Activated naive CD4-positive, alpha-beta T cell (primary cell): Measurements from ENCODE around the gene KLRG1.

ENCODE experiments used
- DNase-seq, 4 experiments: peaks; one replicate each; lab custom pipeline; 2025; lab: John Stamatoyannopoulos, UW

The KLRG1 gene

DNA sequence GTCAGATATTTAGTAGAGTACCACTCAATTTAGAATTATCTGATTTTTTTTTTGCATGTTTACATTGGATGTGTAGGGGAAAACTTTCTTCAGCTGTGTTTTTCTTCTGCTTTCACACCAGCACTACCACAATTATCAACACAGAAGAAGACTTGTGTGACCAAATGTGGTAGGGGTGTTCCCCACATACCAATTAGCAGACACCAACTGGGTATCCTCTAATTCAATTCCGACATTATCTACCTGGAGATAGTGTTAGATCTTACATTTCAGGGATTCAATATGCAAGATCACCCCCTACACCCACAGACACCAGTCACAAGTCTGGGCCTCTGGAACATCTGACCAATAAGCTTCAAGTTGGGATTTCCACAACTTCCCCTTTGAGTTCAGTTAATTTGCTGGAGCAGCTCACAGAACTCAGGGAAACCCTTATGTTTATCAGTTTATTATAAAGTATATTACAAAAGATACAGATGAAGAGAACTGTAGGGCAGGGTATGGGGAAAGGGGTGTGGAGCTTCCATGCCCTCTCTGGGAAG, 4.1 kb upstream of the KLRG1 start:
- no peak for DNase-seq

DNA sequence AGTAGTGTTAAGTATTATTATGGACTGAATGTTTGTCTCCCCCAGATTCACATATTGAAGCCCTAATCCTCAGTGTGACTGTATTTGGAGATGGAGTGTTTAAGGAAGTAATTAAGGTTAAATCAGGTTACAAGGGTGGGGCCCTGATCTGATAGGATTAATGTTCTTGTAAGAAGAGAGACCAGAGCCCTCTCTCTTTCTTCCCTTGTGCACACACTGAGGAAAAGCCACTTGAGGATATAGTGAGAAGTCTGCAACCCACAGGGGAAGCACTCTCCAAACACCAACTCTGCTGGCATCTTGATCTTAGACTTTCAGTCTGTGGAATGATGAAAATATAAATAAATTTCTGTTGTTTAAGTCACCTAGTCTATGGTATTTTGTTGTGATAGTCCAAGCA, 2.2 kb upstream of the KLRG1 start:
- no peak for DNase-seq

- no peak for DNase-seq
Measured at GRCh38 chr12:8987685-8988084, 1.7 kb upstream of the KLRG1 start.

DNA sequence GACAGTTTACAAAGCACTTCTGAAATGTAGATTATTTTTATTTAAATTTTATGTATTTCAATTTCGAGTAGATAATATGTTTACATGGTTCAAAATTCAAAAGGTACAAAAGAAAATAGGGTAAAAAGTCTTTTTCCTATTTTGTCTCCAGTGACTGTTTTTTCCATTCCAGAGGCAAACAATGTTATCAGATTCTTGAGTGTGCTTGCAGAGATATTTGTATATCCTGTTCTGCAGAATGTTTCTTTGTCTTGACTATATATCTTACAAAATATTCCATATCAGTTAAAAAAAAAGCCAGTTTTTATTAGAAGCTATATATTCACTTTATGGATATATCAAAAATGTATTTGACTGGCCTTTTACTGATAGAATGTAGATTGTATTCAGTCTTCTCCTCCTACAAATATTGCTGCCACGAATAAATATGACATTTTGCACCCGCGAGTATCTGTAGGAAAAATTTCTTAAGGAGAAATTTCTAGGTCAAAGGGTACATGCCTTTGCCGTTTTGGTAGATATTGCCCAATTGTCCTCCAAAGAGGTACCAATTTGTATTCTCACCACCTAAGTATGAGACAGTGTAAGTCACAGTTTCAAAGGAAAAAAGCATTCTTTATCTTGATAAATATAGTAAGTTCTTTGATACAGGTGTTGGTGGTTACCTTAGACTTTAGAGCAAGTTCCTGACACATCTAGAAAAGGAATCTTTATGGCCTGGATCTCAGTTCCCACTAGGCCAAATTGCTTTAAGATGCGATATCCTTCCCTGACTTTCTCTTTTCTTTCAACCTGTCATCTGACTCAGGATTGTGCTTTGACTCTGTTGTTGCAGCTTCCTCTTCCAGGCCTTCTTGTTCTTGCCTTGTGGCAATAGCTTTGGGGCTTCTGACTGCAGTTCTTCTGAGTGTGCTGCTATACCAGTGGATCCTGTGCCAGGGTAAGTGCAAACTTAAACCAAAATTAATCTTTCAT, 2.3 kb downstream of the KLRG1 start:
- no peak for DNase-seq

GRCh38 chr12:8993827-8994226, 4.5 kb downstream of the KLRG1 start:
- DNase-seq: no peak

DNA sequence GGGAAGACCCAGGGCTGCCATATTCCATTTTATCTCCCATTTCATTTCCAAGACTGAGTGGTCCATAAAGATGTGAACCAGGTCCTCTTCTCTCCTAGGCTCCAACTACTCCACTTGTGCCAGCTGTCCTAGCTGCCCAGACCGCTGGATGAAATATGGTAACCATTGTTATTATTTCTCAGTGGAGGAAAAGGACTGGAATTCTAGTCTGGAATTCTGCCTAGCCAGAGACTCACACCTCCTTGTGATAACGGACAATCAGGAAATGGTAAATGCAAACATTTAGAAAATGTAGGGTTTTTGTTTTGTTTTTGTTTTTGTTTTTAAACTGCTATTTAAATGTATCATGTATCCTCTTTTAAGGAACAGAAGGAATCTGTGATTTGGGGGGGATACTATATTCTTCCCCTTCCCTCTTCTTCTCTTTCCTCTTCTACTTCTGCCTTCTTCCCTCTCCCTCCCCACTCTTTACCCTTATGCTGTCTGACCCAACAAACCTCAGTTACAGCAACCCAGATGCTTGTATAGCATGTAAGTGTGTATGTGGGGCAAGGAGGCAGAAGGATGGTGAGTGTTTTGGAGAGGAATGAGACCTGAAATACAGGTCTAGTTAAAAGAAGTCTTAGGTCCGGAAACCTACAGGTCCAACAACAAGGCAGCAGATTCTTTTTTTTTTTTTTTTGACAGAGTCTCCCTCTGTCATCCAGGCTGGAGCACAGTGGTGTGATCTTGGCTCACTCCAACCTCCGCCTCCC, 5.9 kb downstream of the KLRG1 start:
- no peak for DNase-seq

DNA sequence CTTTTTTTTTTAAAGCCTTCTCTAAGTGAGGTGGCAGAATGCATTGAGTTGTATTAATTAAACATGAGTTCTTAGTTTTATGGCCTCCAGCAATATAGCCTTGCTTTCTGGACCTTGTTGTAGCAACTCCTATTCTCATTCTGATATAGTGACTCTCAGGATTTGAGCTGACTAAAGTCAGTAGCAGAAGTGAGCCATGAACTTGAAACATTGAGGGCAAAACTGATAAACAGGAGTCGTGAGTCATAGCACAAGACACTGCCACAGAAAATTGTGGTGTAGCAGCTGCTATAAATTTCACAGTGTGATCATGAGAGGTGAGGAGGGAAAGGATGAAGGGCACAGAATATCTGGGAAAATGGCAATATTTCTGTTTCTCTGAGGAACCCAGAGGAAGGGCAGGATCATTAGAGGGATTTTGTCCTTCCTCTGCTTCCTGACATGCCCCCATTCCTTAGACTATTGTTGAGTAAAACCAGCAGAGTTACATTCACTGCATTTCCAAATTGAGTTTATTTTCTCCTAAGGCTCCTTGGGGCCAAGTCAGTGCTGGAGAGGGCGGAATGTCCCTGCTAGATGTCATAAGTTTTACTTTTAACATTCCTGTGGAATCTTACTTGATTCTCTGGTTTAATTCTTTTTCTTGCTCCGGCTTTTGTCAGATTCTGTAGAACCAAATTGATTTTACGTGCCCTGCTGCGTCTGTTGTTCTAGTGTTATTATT, 7.5 kb downstream of the KLRG1 start:
- DNase-seq: no peak

- DNase-seq: no peak
Measured at GRCh38 chr12:9001233-9001632, 11.9 kb downstream of the KLRG1 start.

DNA sequence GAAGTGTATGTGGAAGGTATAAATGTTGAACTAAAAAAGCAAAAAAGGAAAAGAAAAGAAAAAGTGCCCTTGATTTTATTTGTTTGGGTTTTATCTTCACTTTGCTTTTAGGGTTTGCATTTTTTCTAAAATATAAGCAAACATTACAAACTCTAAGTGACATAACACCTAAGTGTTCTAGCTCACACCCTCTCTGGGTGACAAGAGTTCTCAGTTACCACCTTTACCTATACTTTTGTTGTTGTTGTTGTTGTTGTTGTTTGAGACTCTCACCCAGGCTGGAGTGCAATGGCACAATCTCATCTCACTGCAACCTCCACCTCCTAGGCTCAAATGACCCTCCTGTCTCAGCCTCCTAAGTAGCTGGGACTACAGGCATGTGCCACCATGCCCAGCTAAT, 13.0 kb downstream of the KLRG1 start:
- no peak for DNase-seq

- no peak for DNase-seq
Measured at GRCh38 chr12:9022592-9022991, 33.2 kb downstream of the KLRG1 start.

- DNase-seq: no peak
Measured at GRCh38 chr12:9024512-9024911, 35.2 kb downstream of the KLRG1 start.

- no peak for DNase-seq
Measured at GRCh38 chr12:9027161-9028059, 38.1 kb downstream of the KLRG1 start.

- no peak for DNase-seq
Measured at GRCh38 chr12:9030776-9031175, 41.4 kb downstream of the KLRG1 start.

DNA sequence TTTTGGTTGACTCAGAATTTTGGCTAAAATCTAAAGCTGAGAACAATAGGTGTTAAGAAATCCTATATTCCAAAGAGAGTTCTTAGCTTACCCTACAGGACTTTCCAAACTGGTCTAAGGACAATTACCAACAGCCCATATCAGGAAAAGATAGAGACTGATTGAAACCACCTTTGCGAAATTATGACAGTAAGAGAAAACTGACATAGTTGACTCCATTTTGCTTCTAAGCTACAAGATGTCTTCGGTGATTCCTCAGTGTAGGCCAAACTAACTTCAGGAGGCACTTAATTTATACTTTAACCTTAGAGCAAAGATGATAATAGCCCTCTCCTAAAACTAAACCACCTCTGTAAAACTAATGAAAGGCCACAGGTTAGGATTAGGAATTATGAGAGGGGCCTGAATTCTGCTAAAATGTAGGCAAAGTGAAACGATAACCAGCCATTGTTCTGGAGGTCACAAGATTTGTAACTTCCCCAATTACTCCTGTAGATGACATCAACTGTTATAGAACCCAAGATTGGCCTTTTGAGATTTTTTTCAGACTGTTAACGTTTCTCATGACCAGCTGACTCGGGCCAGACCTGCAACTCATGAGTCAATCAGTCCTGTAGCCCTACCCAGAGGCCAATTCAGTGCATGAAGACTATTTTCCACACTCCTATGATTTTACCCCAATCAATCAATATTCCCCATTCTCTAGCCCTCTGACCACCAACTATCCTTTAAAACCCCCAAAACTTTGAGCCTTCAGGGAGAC, 43.0 kb downstream of the KLRG1 start:
- DNase-seq: no peak

GRCh38 chr12:9033265-9033887, 44.0 kb downstream of the KLRG1 start:
- no peak for DNase-seq

GRCh38 chr12:9034095-9034494, 44.7 kb downstream of the KLRG1 start:
- no peak for DNase-seq

GRCh38 chr12:9036227-9036626, 46.9 kb downstream of the KLRG1 start:
- DNase-seq: no peak

- DNase-seq: no peak
Measured at GRCh38 chr12:9037431-9037830, 48.1 kb downstream of the KLRG1 start.

GRCh38 chr12:9039397-9039977, 50.1 kb downstream of the KLRG1 start:
- no peak for DNase-seq
